ENCODE measurements around the gene CNBD2. TPM values are rescaled to one million over a fixed set of nuclear protein-coding genes. Genes with fewer than 3 reads are reported as not detected.
A peak's percentile ranks its signal among the peaks of the same experiment; 100 is the strongest.
"Not testable (repeated sequence)": the region's sequence is repeated elsewhere in the genome, so short reads cannot be mapped to it uniquely, and the experiment has no call there.

The CNBD2 gene
- total and polyA plus RNA-seq, 7 experiments from 2014 or later: 2.6 to 10.6 (median 7.7) TPM

DNA sequence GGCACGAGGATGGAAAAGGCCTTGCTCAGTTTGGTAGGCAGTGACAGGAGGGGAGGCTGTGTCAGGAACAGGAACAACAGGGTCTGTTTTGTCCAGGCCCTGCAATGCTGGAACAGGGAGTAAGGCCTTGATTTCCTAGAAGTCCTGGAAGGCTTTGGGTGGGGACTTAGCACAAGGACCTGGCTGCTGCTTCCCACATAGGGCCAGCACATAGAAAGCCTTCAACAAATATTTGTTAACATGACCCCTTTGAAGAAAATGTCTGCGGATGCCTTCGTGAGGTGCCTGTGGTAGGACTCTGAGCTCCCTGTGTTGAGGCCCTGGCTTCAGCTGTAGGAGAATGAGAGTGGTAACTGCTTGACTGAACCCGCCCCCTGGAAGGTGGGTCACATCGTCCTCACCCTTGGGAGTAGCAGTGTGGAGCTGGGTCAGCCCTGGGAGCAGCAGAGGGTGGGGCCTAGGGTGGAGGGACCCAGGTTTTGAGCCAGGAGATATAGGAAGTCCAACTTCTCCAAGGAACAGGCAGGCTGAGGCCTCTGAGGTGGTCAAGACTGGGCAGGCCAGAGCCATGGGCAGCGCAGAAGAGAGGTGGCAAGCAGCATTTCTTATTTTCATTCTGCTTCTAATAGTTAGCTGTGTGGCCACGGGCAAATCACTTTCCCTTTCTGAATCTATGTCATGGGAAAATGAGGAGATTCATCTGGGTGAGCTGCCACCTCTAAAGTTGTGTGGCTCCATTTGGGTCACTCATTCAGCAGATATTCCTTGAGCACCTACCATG, 50.0 kb downstream of the CNBD2 start:
- ATAC-seq (no peak), DNase-seq (no peak)
- ChIA-PET POLR2A (no interaction called here), CTCF (interaction anchor here (0.5 kb wide), 1 partner anchor 1917 kb away, joined by 3 read pairs; no protein-coding TSS in a partner anchor)
- H3K4me3 Mint-ChIP-seq: no peak overlapping the region
- intact Hi-C loops (cut with micrococcal nuclease): no loop called here
- Histone ChIP-seq H3K9me3 (ENCODE audit: control insufficient read depth in 2 of 3, low read length in 3 of 3) (no peaks in the 10 kb centered on the region), H3K4me3 (ENCODE audit: low read length) (no peak overlapping the region), H3K27me3 (ENCODE audit: control insufficient read depth in 2 of 2, insufficient read depth in 2 of 2, low read length in 2 of 2) (no peaks in the 10 kb centered on the region), H3K4me1 (ENCODE audit: control insufficient read depth in 2 of 2, insufficient read depth in 2 of 2, low read length in 2 of 2) (no peaks in the 10 kb centered on the region), H3K36me3 (ENCODE audit: control insufficient read depth in 2 of 3, insufficient read depth in 3 of 3, low read length in 3 of 3) (no peaks in the 10 kb centered on the region), H3K27ac (ENCODE audit: low read depth, low read length) (no peak overlapping the region)
- H3K27me3 Mint-ChIP-seq: peaks cover 0 to 4% (median 0%) of the 10 kb centered on the region in 5 donors
- H3K4me1 Mint-ChIP-seq: peaks cover 0 to 1% (median 0%) of the 10 kb centered on the region in 7 donors
- no peaks in the 10 kb centered on the region for H3K36me3 Mint-ChIP-seq
- H3K27ac Mint-ChIP-seq: no peak overlapping the region
- no peaks in the 10 kb centered on the region for H3K9me3 Mint-ChIP-seq

DNA sequence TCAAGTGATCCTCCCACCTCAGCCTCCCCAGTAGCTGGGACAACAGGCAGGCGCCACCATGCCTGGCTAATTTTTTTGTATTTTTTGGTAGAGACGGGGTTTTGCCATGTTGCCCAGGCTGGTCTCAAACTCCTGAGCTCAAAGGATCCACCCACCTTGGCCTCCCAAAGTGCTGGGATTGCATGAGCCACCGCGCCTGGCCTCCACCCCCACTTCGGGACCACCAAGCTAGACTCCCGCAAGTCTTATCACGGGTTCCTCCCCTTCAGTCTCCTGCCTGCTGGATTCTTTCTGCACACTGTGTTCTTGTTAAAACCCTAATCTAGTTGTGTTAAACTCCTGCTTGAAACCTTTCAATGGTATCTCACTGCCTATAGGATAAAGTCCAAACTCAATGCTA, 57.7 kb downstream of the CNBD2 start:
- H3K27me3 ChIP-seq (ENCODE audit: control insufficient read depth in 2 of 2, insufficient read depth in 2 of 2, low read length in 2 of 2); ATAC-seq; H3K4me3 ChIP-seq (ENCODE audit: low read length); CTCF ChIA-PET; H3K4me1 ChIP-seq (ENCODE audit: control insufficient read depth in 2 of 2, insufficient read depth in 2 of 2, low read length in 2 of 2); H3K9me3 Mint-ChIP-seq; H3K9me3 ChIP-seq (ENCODE audit: control insufficient read depth in 2 of 3, low read length in 3 of 3); H3K36me3 Mint-ChIP-seq; DNase-seq; H3K4me1 Mint-ChIP-seq; H3K27ac ChIP-seq (ENCODE audit: low read depth, low read length); H3K36me3 ChIP-seq (ENCODE audit: control insufficient read depth in 2 of 3, insufficient read depth in 3 of 3, low read length in 3 of 3); POLR2A ChIA-PET; H3K4me3 Mint-ChIP-seq; H3K27ac Mint-ChIP-seq; intact Hi-C loops (cut with micrococcal nuclease): not testable (repeated sequence)
- H3K27me3 Mint-ChIP-seq: peaks cover 0 to 17% (median 4%) of the 10 kb centered on the region in 5 donors

DNA sequence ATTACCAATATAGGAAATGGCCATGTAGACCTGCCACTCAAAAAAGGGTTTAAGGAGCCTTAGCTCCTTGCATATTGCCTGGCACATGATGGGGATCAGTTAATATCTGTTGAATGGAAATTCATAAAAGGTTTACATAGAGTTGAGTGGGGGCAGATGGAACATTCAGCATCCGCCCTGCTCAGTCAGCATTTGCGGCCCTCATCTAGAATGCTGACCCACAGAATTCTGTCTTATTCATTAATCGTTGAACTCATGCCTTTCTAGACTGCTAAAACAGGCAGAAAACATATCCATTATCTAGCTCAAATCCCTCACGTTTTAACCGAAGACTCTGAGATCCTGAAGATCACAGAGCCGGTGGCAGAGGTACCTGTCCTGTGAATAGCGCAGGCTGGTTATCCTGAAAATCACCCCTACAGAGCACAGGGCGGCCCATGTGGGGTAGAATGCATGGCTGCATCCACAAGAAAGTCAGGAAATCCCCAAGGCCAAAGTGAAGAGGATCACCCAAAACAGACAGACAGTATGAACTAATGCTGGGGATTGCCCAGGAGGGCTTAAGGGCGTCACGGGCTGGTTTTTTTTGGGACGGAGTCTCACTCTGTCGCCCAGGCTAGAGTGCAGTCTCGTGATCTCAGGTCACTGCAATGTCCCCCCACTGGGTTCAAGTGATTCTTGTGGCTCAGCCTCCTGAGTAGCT, 59.9 kb downstream of the CNBD2 start:
- no peaks in the 10 kb centered on the region for H3K36me3 ChIP-seq (ENCODE audit: control insufficient read depth in 2 of 3, insufficient read depth in 3 of 3, low read length in 3 of 3)
- Mint-ChIP-seq H3K9me3 (peaks cover 0 to 2% (median 0%) of the 10 kb centered on the region in 11 donors), H3K27me3 (peaks cover 0 to 17% (median 4%) of the 10 kb centered on the region in 5 donors), H3K4me1 (peaks cover 0 to 2% (median 0%) of the 10 kb centered on the region in 7 donors), H3K36me3 (peaks cover 0 to 3% (median 0%) of the 10 kb centered on the region in 5 donors), H3K4me3 (no peak overlapping the region), H3K27ac (no peak overlapping the region)
- intact Hi-C loops (cut with micrococcal nuclease): no loop called here
- no peak overlapping the region for H3K4me3 ChIP-seq (ENCODE audit: low read length)
- ATAC-seq (no peak), DNase-seq (no peak)
- CTCF ChIA-PET: no interaction called here
- H3K27ac ChIP-seq (ENCODE audit: low read depth, low read length): no peak overlapping the region
- H3K4me1 ChIP-seq (ENCODE audit: control insufficient read depth in 2 of 2, insufficient read depth in 2 of 2, low read length in 2 of 2): no peaks in the 10 kb centered on the region
- H3K9me3 ChIP-seq (ENCODE audit: control insufficient read depth in 2 of 3, low read length in 3 of 3): no peaks in the 10 kb centered on the region
- H3K27me3 ChIP-seq (ENCODE audit: control insufficient read depth in 2 of 2, insufficient read depth in 2 of 2, low read length in 2 of 2): no peaks in the 10 kb centered on the region
- POLR2A ChIA-PET: no interaction called here

DNA sequence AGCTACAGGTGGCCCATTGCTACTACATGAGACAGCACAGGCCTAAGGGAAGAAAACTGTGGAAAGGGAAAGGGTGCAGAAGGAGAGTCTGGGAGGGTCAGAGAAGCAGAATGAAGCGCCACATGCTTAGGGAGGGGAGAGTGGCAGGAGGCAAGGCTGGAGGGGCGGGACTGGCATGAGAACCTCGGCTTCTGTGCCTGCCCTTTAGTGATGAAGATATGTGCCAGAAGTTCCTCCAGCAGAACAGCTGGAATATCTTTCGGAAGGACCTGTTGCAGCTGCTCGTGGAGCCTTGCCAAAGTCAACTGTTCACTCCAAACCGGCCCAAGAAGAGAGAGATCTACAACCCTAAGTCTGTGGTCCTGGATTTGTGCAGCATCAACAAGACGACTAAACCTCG, 61.8 kb downstream of the CNBD2 start:
- H3K4me1 Mint-ChIP-seq: peaks cover 0 to 2% (median 0%) of the 10 kb centered on the region in 7 donors
- ChIA-PET CTCF (interaction anchor here (1.3 kb wide), 1 partner anchor 108 kb away, joined by 6 read pairs; no protein-coding TSS in a partner anchor), POLR2A (no interaction called here)
- H3K36me3 Mint-ChIP-seq: peaks cover 0 to 3% (median 0%) of the 10 kb centered on the region in 5 donors
- DNase-seq: no peak
- Histone ChIP-seq H3K4me1 (ENCODE audit: control insufficient read depth in 2 of 2, insufficient read depth in 2 of 2, low read length in 2 of 2) (no peaks in the 10 kb centered on the region), H3K36me3 (ENCODE audit: control insufficient read depth in 2 of 3, insufficient read depth in 3 of 3, low read length in 3 of 3) (no peaks in the 10 kb centered on the region), H3K27ac (ENCODE audit: low read depth, low read length) (no peak overlapping the region), H3K9me3 (ENCODE audit: control insufficient read depth in 2 of 3, low read length in 3 of 3) (no peaks in the 10 kb centered on the region), H3K27me3 (ENCODE audit: control insufficient read depth in 2 of 2, insufficient read depth in 2 of 2, low read length in 2 of 2) (no peaks in the 10 kb centered on the region), H3K4me3 (ENCODE audit: low read length) (no peak overlapping the region)
- H3K9me3 Mint-ChIP-seq: peaks cover 0 to 2% (median 0%) of the 10 kb centered on the region in 11 donors
- H3K4me3 Mint-ChIP-seq: no peak overlapping the region
- ATAC-seq: no peak
- H3K27me3 Mint-ChIP-seq: peaks cover 0 to 20% (median 0%) of the 10 kb centered on the region in 5 donors
- peak overlapping the region in 1 of 9 donors; percentile 31 for H3K27ac Mint-ChIP-seq
- intact Hi-C loops (cut with micrococcal nuclease): no loop called here

DNA sequence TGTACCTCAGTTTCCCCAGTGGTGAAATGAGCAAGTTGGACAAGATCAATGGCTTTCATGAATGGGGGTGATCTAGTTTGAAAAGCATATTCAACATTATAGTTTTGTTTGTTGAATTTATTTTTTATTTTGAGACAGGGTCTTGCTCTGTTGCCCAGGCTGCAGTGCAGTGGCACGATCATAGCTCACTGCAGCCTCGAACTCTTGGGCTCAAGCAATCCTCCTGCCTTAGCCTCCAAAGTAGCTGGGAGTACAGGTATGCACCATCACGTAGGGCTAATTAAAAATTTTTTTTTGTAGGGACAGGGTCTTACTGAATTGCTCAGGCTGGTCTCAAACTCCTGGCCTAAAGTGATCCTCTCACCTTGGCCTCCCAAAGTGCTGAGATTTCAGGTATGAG, 63.4 kb downstream of the CNBD2 start:
- H3K36me3 Mint-ChIP-seq: peaks cover 0 to 3% (median 0%) of the 10 kb centered on the region in 5 donors
- Histone ChIP-seq H3K4me1 (ENCODE audit: control insufficient read depth in 2 of 2, insufficient read depth in 2 of 2, low read length in 2 of 2) (no peaks in the 10 kb centered on the region), H3K4me3 (ENCODE audit: low read length) (no peak overlapping the region), H3K27ac (ENCODE audit: low read depth, low read length) (no peak overlapping the region), H3K27me3 (ENCODE audit: control insufficient read depth in 2 of 2, insufficient read depth in 2 of 2, low read length in 2 of 2) (no peaks in the 10 kb centered on the region), H3K36me3 (ENCODE audit: control insufficient read depth in 2 of 3, insufficient read depth in 3 of 3, low read length in 3 of 3) (no peaks in the 10 kb centered on the region), H3K9me3 (ENCODE audit: control insufficient read depth in 2 of 3, low read length in 3 of 3) (no peaks in the 10 kb centered on the region)
- ChIA-PET CTCF (no interaction called here), POLR2A (interaction anchor here (0.8 kb wide), 1 partner anchor 18 kb away, joined by 4 read pairs; no protein-coding TSS in a partner anchor)
- intact Hi-C loops (cut with micrococcal nuclease): no loop called here
- H3K9me3 Mint-ChIP-seq: peaks cover 0 to 2% (median 0%) of the 10 kb centered on the region in 11 donors
- ATAC-seq (no peak), DNase-seq (no peak)
- H3K4me1 Mint-ChIP-seq: peaks cover 0 to 2% (median 0%) of the 10 kb centered on the region in 7 donors
- H3K27ac Mint-ChIP-seq: no peak overlapping the region
- H3K27me3 Mint-ChIP-seq: peaks cover 0 to 16% (median 0%) of the 10 kb centered on the region in 5 donors
- no peak overlapping the region for H3K4me3 Mint-ChIP-seq

DNA sequence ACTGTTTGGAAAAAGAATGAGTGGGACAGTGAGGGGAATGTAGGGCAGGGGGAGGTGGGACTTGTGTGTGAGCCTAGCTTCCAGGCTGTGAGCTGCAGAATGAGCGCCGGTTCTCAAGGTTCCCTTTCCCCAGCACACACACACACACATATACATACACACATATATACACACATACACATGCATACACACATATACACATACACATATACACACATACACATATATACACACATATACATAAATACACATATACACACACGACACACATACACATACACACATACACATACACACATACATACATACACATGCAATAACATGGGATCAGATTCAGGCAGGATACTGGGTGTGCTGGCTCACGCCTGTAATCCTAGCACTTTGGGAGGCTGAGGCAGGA, 66.5 kb downstream of the CNBD2 start:
- Histone ChIP-seq H3K9me3 (ENCODE audit: control insufficient read depth in 2 of 3, low read length in 3 of 3) (no peaks in the 10 kb centered on the region), H3K27ac (ENCODE audit: low read depth, low read length) (no peak overlapping the region), H3K27me3 (ENCODE audit: control insufficient read depth in 2 of 2, insufficient read depth in 2 of 2, low read length in 2 of 2) (no peaks in the 10 kb centered on the region), H3K4me1 (ENCODE audit: control insufficient read depth in 2 of 2, insufficient read depth in 2 of 2, low read length in 2 of 2) (no peaks in the 10 kb centered on the region), H3K36me3 (ENCODE audit: control insufficient read depth in 2 of 3, insufficient read depth in 3 of 3, low read length in 3 of 3) (no peaks in the 10 kb centered on the region), H3K4me3 (ENCODE audit: low read length) (no peak overlapping the region)
- intact Hi-C loops (cut with micrococcal nuclease): no loop called here
- ATAC-seq: no peak
- H3K27me3 Mint-ChIP-seq: peaks cover 0 to 17% (median 0%) of the 10 kb centered on the region in 5 donors
- no peak overlapping the region for H3K4me3 Mint-ChIP-seq
- H3K4me1 Mint-ChIP-seq: peaks cover 0 to 2% (median 0%) of the 10 kb centered on the region in 7 donors
- no peak for DNase-seq
- peaks cover 0 to 2% (median 0%) of the 10 kb centered on the region in 11 donors for H3K9me3 Mint-ChIP-seq
- no peak overlapping the region for H3K27ac Mint-ChIP-seq
- ChIA-PET POLR2A (no interaction called here), CTCF (interaction anchor here (0.6 to 1.3 kb wide), 2 partner anchors 103 to 104 kb away, joined by 3 read pairs; no protein-coding TSS in a partner anchor)
- H3K36me3 Mint-ChIP-seq: peaks cover 0 to 3% (median 0%) of the 10 kb centered on the region in 5 donors

Measured in naive thymus-derived CD4-positive, alpha-beta T cell (primary cell).